Left ventricle myocardium inferior (tissue), 1 donor: ENCODE results near the gene BFSP2. TPM values are rescaled to one million over a fixed set of nuclear protein-coding genes. Genes with fewer than 3 reads are reported as not detected.
"Not testable (repeated sequence)": the region's sequence is repeated elsewhere in the genome, so short reads cannot be mapped to it uniquely, and the experiment has no call there.

Source experiments
- DNase-seq: peaks from one replicate; pipeline ENCODE4 v3.0.0-alpha.2; 2020
- H3K27ac ChIP-seq: fragments of 200-600 bp; replicated peaks from 2 replicates; pipeline ENCODE4 v1.8.0; 2021
- H3K27me3 ChIP-seq: fragments of 200-600 bp; 2 replicates; pipeline ENCODE4 v1.8.0; 2021; ENCODE audit warnings: low read depth
- H3K36me3 ChIP-seq: fragments of 200-600 bp; 2 replicates; pipeline ENCODE4 v1.8.0; 2021
- H3K4me1 ChIP-seq: fragments of 200-600 bp; 2 replicates; pipeline ENCODE4 v1.8.0; 2021
- H3K4me3 ChIP-seq: fragments of 200-600 bp; 2 replicates; pipeline ENCODE4 v1.8.0; 2021; ENCODE audit warnings: mild to moderate bottlenecking, moderate library complexity
- H3K9me3 ChIP-seq: fragments of 200-600 bp; replicated peaks from 2 replicates; pipeline ENCODE4 v1.8.0; 2021
- intact Hi-C: fragments of 100-400 bp; cut with micrococcal nuclease; formaldehyde crosslinking; loops from one replicate; pipeline ENCODE4 v1.11.0; 2022
- total RNA-seq: library from RNA; stranded (reverse); fragmentation: NEBNext Ultra II Directional; extraction: Animal tissue kit (Norgen Biotek cat#: 25700); gene quantifications from one replicate; pipeline ENCODE4 v1.2.1, GENCODE V29; 2021
- TF ChIP-seq, protein P1 (sequence below): fragments of 200-600 bp; IDR thresholded peaks from 2 replicates; pipeline ENCODE4 v1.8.0; 2021; ENCODE audit warnings: antibody characterized with exemption, mild to moderate bottlenecking, borderline replicate concordance
- donor health status: DM: no; HTN: yes; CAD: no; lungs with severe emphysema.

BFSP2 gene
- total RNA-seq, 1 donor from 2014 or later: not detected

DNA sequence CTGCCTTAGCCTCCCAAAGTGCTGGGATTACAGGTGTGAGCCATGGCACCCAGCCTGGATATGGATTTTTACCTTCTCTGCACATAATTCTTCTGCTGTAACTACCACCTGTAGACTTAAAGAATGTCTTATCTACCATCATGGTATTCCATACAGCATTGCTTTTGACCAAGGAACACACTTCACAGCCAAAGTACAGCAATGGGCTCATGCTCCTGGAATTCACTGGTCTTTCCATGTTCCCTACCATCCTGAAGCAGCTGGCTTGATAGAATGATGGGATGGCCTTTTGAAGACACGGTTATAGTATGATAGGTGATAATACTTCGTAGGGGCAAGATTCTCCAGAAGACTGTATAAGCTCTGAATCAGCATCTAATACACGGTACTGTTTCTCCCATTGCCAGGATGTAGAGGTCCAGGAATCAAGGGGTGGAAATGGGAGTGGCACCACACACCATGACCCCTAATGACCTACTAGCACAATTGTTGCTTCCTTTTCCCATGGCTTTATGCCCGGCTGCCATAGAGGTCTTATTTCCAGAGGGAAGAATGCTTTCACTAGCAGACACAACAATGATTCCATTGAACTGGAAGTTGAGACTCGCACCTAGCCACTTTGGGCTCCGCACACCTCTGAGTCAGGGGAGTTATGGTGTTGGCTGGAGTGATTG, 112.7 kb downstream of the BFSP2 start:
- Histone ChIP-seq H3K27ac (no peak overlapping the region), H3K36me3 (no peaks in the 10 kb centered on the region), H3K4me1 (no peaks in the 10 kb centered on the region), H3K4me3 (no peak overlapping the region), H3K27me3 (no peaks in the 10 kb centered on the region), H3K9me3 (no peaks in the 10 kb centered on the region)
- intact Hi-C loops: no loop called here
- TF ChIP-seq, protein P1, sequence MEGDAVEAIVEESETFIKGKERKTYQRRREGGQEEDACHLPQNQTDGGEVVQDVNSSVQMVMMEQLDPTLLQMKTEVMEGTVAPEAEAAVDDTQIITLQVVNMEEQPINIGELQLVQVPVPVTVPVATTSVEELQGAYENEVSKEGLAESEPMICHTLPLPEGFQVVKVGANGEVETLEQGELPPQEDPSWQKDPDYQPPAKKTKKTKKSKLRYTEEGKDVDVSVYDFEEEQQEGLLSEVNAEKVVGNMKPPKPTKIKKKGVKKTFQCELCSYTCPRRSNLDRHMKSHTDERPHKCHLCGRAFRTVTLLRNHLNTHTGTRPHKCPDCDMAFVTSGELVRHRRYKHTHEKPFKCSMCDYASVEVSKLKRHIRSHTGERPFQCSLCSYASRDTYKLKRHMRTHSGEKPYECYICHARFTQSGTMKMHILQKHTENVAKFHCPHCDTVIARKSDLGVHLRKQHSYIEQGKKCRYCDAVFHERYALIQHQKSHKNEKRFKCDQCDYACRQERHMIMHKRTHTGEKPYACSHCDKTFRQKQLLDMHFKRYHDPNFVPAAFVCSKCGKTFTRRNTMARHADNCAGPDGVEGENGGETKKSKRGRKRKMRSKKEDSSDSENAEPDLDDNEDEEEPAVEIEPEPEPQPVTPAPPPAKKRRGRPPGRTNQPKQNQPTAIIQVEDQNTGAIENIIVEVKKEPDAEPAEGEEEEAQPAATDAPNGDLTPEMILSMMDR: no peak
- DNase-seq: no peak

DNA sequence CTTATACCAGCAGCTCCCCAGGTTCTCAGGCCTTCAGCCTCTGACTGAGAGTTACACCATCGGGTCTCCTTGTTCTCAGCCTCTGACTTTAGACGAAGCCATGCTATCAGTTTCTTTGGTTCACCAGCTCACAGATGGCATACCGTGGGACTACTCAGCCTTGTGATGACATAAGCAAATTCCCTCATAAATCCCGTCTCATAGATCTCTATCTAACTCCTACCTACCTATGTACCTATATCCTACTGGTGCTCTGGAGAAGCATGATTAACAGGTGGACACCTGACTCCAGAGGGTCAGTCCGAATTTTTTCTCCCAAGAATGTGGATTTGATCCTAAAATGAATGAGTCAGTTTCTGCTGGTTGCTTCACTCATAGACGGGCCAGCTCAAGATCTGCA, 114.6 kb downstream of the BFSP2 start:
- H3K27me3 ChIP-seq: no peaks in the 10 kb centered on the region
- intact Hi-C loops: no loop called here

DNA sequence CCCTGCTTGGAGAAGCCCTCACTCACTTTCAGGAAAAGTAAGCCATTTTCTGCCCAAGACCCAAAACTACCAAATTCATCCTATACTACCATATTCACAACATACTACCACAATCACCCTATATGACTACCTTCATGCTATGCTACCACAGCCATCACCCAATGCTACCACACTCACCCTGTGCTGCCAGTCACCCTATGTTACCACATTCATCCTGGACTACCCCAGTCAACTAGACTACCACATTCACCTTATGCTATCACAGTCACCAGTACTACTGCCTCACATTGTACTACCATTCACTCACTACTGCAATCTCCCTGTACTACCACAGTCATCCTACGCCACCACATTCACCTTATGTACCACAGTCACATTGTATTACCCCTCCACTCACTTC, 115.3 kb downstream of the BFSP2 start:
- intact Hi-C loops: no loop called here
- Histone ChIP-seq H3K4me1 (no peaks in the 10 kb centered on the region), H3K9me3 (no peaks in the 10 kb centered on the region), H3K27me3 (no peaks in the 10 kb centered on the region), H3K4me3 (no peak overlapping the region), H3K36me3 (no peaks in the 10 kb centered on the region), H3K27ac (no peak overlapping the region)
- TF ChIP-seq, protein P1: no peak
- no peak for DNase-seq

More for the DNA sequence above, 114.6 kb downstream of the BFSP2 start:
- Histone ChIP-seq H3K4me3 (no peak overlapping the region), H3K27ac (no peak overlapping the region), H3K36me3 (no peaks in the 10 kb centered on the region), H3K4me1 (no peaks in the 10 kb centered on the region), H3K9me3 (no peaks in the 10 kb centered on the region)
- DNase-seq: no peak
- TF ChIP-seq, protein P1: no peak

DNA sequence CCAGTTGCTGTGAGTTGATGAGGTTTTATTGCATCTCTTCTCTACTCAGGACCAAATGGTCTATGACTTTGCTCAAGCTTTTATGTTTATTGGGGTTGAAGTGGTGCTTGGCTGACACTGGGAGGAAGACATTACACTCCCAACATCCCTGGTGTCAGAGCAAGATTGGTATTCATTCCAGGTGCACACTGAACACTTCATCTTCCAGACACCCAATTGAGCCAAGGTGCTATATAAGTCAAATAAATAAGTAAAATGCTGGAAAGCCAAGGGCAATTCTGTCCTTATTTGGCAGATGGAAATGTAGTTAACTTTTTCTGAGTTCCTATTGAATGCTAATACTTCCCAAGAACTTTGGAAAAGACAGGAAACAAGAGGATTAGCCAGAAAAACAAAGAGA, 120.4 kb downstream of the BFSP2 start:
- TF ChIP-seq, protein P1: no peak
- intact Hi-C loops: no loop called here
- Histone ChIP-seq H3K27ac (no peak overlapping the region), H3K36me3 (no peaks in the 10 kb centered on the region), H3K27me3 (no peaks in the 10 kb centered on the region), H3K4me3 (no peak overlapping the region), H3K9me3 (no peaks in the 10 kb centered on the region), H3K4me1 (no peaks in the 10 kb centered on the region)
- no peak for DNase-seq

DNA sequence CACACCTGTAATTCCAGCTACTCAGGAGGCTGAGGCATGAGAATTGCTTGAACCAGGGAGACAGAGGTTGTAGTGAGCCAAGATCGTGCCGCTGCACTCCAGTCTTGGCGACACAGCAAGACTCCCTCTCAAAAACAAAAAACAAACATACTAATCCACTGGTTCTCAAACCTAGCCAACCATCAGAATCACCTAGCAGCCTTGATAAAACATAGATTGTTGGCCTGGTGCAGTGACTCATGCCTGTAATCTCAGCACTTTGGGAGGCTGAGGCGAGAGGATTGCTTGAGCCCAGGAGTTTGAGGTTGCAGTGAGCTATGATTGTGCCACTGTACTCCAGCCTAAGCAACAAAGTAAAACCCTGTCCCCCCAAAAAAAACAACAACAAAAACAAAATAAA, 121.1 kb downstream of the BFSP2 start:
- H3K9me3 ChIP-seq, H3K4me3 ChIP-seq, H3K36me3 ChIP-seq, intact Hi-C loops, H3K27ac ChIP-seq, DNase-seq, H3K4me1 ChIP-seq, H3K27me3 ChIP-seq: not testable (repeated sequence)

DNA sequence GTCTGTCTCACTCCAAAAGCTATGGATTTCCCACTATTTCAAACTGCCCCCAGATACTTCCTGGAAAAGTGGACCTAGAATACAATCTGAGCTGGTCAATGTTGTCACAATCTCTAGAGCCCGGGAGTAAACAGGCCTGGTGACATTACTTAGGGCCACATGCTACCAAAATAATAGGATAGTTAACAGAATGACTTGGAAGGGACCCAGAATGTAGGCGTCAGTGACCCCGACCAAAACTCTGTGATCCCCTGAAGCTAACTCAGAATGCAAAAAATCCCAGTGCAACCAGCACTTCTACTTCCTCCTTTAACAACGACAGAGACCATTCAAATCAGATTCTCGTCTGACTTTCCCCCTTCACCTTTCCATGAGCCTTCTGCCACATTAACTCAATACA, 122.1 kb downstream of the BFSP2 start:
- Histone ChIP-seq H3K27me3 (no peaks in the 10 kb centered on the region), H3K36me3 (no peaks in the 10 kb centered on the region), H3K27ac (no peak overlapping the region), H3K9me3 (no peaks in the 10 kb centered on the region), H3K4me3 (no peak overlapping the region), H3K4me1 (no peaks in the 10 kb centered on the region)
- intact Hi-C loops: no loop called here
- DNase-seq: no peak
- TF ChIP-seq, protein P1: no peak

DNA sequence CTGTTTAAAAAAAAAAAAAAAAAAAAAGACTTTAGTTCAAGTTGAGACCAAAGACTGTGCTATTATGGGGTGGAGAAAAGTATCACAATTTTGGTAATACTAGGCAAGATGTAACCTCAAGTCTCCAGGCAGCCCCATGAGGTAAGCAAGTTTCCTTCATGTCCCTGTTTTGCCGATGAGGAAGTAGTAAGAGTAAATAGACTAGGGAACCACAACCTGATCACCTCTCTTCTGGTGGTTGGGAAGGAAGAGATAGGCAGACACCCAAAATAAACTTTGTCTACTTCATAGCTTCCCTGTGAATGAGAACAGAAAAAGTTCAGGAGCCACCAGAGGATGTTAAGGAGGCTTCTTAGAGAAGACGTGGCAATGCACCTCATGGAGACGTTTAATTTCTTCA, 123.9 kb downstream of the BFSP2 start:
- H3K9me3 ChIP-seq, H3K27me3 ChIP-seq, H3K36me3 ChIP-seq, intact Hi-C loops, H3K4me3 ChIP-seq, DNase-seq, H3K4me1 ChIP-seq, H3K27ac ChIP-seq: not testable (repeated sequence)
